Upper lobe of left lung (tissue), 6 donors: ENCODE measurements around the gene NCOR2. TPM values are rescaled to one million over a fixed set of nuclear protein-coding genes. Genes with fewer than 3 reads are reported as not detected.

ENCODE experiments used
- ATAC-seq, 2 donors: fragments of 200-7000 bp; cut with Tn5 transposase; one replicate each; pipeline ENCODE4 v1.9.1; 2022; ENCODE audit warnings: mild to moderate bottlenecking in 2 of 2, moderate library complexity in 2 of 2; ENCODE audit not compliant: low FRiP score in 2 of 2
- DNase-seq, 2 donors: peaks; one replicate each; pipeline ENCODE4 v3.0.0-alpha.2; 2019 to 2020
- H3K27ac ChIP-seq, 4 donors: fragments of 200-600 bp; sonication (generic); one replicate each; pipeline ENCODE4 v1.5.1; 2016 to 2019
- H3K27me3 ChIP-seq, 4 donors: fragments of 200-600 bp; sonication (generic); one replicate each; pipeline ENCODE4 v1.5.1; 2017 to 2019
- H3K36me3 ChIP-seq, 4 donors: fragments of 200-600 bp; sonication (generic); one replicate each; pipeline ENCODE4 v1.5.1; 2016 to 2019
- H3K4me1 ChIP-seq, 4 donors: fragments of 200-600 bp; sonication (generic); one replicate each; pipeline ENCODE4 v1.5.1; 2018 to 2019
- H3K4me3 ChIP-seq, 4 donors: fragments of 200-600 bp; sonication (generic); one replicate each; pipeline ENCODE4 v1.5.1; 2017 to 2019; ENCODE audit warnings: mild to moderate bottlenecking in 2 of 4, moderate library complexity in 1 of 4
- H3K9me3 ChIP-seq, 4 donors: fragments of 200-600 bp; sonication (generic); one replicate each; pipeline ENCODE4 v1.5.1; 2018 to 2019
- CTCF ChIP-seq, 6 experiments: fragments of 450-650 bp in 4 of 6; fragments of 200-600 bp in 2 of 6; sonication (generic) in 2 of 6; IDR thresholded peaks; one replicate each; pipeline ENCODE4 v1.5.1; 2016 to 2019; ENCODE audit warnings: antibody characterized with exemption in 6 of 6
- EP300 ChIP-seq, 4 donors: sonication (generic); formaldehyde crosslinking; IDR thresholded peaks; one replicate each; pipeline ENCODE4 v1.5.1; 2017; ENCODE audit warnings: antibody characterized with exemption in 4 of 4, control low read depth in 2 of 4
- POLR2A ChIP-seq, 4 donors: fragments of 450-650 bp; IDR thresholded peaks; one replicate each; pipeline ENCODE4 v1.5.1; 2016 to 2017; ENCODE audit warnings: antibody characterized with exemption in 4 of 4, mild to moderate bottlenecking in 2 of 4
- POLR2AphosphoS5 ChIP-seq, 2 donors: sonication (generic); formaldehyde crosslinking; IDR thresholded peaks; one replicate each; pipeline ENCODE4 v1.5.1; 2017; ENCODE audit warnings: antibody characterized with exemption in 2 of 2
- WGBS, 2 donors: methylation state at CpG; one replicate each; pipeline ENCODE4 v1.1.5; 2017 to 2018; 5-methylcytosine and 5-hydroxymethylcytosine counted together
- total RNA-seq, 6 donors: library from RNA; depleted of rRNA in 4 of 6; stranded (reverse); fragments of >200 nt in 4 of 6; gene quantifications; one replicate each; pipeline versions ENCODE4 v1.1.0 to v1.2.1, GENCODE V29; 2016 to 2021
- donor health status: DM: no; HTN: no; CAD: no; lungs with moderate emphysema.
- donor health status: DM: no; HTN: yes; CAD: no; lungs with severe emphysema.

NCOR2 gene
- total RNA-seq, 6 donors from 2014 or later: 188 to 603 (median 373) TPM

DNA sequence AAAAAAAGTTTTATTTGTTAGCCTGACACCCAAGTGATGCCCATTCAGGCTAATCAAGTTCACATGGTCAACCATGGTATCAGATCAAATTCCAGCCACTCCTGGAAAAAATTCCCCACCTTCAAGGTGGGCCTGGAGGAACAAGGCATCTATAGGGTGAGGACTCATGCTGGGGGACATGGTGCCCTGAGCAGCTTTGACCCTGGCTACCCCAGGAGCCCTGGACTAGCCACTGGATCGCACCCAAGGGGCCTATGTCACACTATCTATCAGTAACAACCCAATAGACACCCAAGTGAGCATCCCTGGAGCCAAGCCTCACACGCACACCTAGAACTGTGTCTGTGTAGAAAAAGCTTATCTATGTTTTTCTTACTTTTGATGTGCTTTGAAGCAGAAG is 4.1 kb upstream of the NCOR2 start:
- 96 to 100% methylated on average over 2 of the region's 2 CpGs for WGBS, 2 donors
- H3K4me1 ChIP-seq: peaks cover 27 to 39% (median 28%) of the 10 kb centered on the region in 4 donors
- no peaks in the 10 kb centered on the region for H3K9me3 ChIP-seq
- H3K36me3 ChIP-seq: no peaks in the 10 kb centered on the region
- TF ChIP-seq CTCF (IDR thresholded peaks at IDR 0.05) (no peak), POLR2A (IDR thresholded peaks at IDR 0.05) (no peak), POLR2AphosphoS5 (IDR thresholded peaks at IDR 0.05) (no peak), EP300 (IDR thresholded peaks at IDR 0.05) (no peak)
- no peak overlapping the region for H3K27ac ChIP-seq
- no peak overlapping the region for H3K4me3 ChIP-seq
- H3K27me3 ChIP-seq: no peaks in the 10 kb centered on the region
- ATAC-seq: no peak
- DNase-seq: no peak

DNA sequence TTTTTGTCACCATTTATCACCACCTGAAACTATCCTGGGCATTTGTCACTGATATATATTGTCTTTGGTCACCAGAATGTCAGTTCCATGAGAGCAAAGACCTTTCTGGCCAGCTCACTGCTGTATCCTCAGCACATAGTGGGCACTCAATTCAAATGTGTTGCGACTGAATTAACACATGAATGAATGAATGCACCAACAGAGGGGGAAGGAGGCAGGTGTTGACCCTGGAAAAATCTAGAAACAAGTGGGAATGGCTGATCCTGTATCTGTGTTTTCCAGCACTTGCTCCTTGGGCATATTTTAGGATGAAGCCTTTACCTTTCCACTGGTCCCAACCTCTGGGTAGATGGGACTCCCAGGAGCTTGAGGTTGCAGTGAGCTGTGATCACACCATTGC is 3.4 kb upstream of the NCOR2 start:
- Histone ChIP-seq H3K9me3 (no peaks in the 10 kb centered on the region), H3K27ac (no peak overlapping the region), H3K4me3 (no peak overlapping the region), H3K4me1 (peaks cover 28 to 44% (median 30%) of the 10 kb centered on the region in 4 donors), H3K36me3 (no peaks in the 10 kb centered on the region), H3K27me3 (no peaks in the 10 kb centered on the region)
- no peak for TF ChIP-seq POLR2AphosphoS5 (IDR thresholded peaks at IDR 0.05)
- ATAC-seq: no peak
- WGBS, 2 donors: 100% methylated on average over 1 of the region's 1 CpG
- no peak for DNase-seq

DNA sequence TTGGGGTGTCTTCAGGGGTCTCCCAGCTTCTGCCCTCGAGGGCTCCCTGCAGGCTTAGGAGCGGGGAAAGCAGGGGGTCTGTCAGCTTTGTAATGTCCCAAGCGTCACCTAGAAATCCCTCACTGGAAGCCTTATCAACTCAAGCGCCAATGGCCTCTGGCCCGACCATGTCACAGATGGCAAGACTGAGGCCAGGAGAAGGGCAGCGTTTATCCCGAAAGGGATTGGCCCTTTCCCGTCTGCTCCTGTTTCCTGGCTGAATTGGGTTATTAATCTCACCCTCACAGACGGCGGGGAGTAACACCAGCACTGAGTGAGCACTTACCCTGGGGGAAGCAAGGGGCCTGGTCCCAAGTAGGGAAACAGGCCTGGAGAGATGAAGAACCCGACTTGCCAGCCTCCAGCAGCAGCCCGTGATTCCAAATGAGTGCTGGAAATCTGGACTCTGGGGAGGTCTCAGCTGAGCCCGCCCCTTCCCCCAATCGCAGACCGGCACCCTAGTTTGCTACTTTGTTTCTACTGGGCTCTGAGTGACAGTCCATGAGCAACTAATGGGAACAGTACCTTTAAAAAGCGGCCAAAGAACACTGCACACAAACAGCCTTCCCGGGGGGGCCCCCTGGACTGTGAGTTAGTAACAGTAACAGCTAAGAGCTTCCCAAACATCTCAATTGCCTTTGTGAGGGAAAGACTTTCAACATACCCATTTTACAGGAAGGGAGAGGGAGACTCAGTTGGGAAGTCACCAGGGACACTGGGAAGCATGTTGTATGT is 2.1 kb upstream of the NCOR2 start:
- TF ChIP-seq CTCF (IDR thresholded peaks at IDR 0.05) (no peak), EP300 (IDR thresholded peaks at IDR 0.05) (no peak), POLR2A (IDR thresholded peaks at IDR 0.05) (no peak), POLR2AphosphoS5 (IDR thresholded peaks at IDR 0.05) (no peak)
- no peaks in the 10 kb centered on the region for H3K36me3 ChIP-seq
- no peaks in the 10 kb centered on the region for H3K9me3 ChIP-seq
- no peaks in the 10 kb centered on the region for H3K27me3 ChIP-seq
- H3K27ac ChIP-seq: peak overlapping the region; percentile 88 to 94 (median 90)
- ATAC-seq: no peak
- WGBS, 2 donors: 87 to 91% methylated on average over 11 to 17 of the region's 17 CpGs
- H3K4me3 ChIP-seq: no peak overlapping the region
- DNase-seq: no peak
- H3K4me1 ChIP-seq: peaks cover 40 to 56% (median 41%) of the 10 kb centered on the region in 4 donors

GRCh38 chr12:124568431-124569374 is 1.3 kb upstream of the NCOR2 start:
- peak overlapping the region; percentile 88 to 94 (median 90) for H3K27ac ChIP-seq
- peaks cover 42 to 56% (median 44%) of the 10 kb centered on the region in 4 donors for H3K4me1 ChIP-seq
- TF ChIP-seq POLR2AphosphoS5 (IDR thresholded peaks at IDR 0.05) (no peak), POLR2A (IDR thresholded peaks at IDR 0.05) (peak in 1 of 4 donors; percentile 34), CTCF (IDR thresholded peaks at IDR 0.05) (peak in 1 of 6 experiments; percentile 58), EP300 (IDR thresholded peaks at IDR 0.05) (no peak)
- peak overlapping the region in 2 of 4 donors; percentile 72 to 97 for H3K4me3 ChIP-seq
- no peaks in the 10 kb centered on the region for H3K36me3 ChIP-seq
- no peaks in the 10 kb centered on the region for H3K27me3 ChIP-seq
- ATAC-seq (peak; percentile 62 to 81), DNase-seq (peak; percentile 84 to 89)
- 20 to 29% methylated on average over 21 to 27 of the region's 28 CpGs for WGBS, 2 donors
- no peaks in the 10 kb centered on the region for H3K9me3 ChIP-seq
